GM12891 (cell line): ENCODE results near the gene SLC30A3.

Source experiments
- POLR2A ChIP-seq: IDR thresholded peaks from 2 replicates; pipeline ENCODE4 v1.6.1; 2011; ENCODE audit warnings: low read depth, low read length, control low read depth
- POLR2AphosphoS5 ChIP-seq: IDR thresholded peaks from 2 replicates; pipeline ENCODE4 v1.6.1; 2011; ENCODE audit warnings: low read depth, low read length, control low read depth
- SPI1 ChIP-seq: IDR thresholded peaks from 2 replicates; pipeline ENCODE4 v1.6.1; 2011; ENCODE audit warnings: low read depth, low read length, control low read depth
- TAF1 ChIP-seq: IDR thresholded peaks from 2 replicates; pipeline ENCODE4 v1.6.1; 2011; ENCODE audit warnings: low read depth, low read length, control low read depth

DNA sequence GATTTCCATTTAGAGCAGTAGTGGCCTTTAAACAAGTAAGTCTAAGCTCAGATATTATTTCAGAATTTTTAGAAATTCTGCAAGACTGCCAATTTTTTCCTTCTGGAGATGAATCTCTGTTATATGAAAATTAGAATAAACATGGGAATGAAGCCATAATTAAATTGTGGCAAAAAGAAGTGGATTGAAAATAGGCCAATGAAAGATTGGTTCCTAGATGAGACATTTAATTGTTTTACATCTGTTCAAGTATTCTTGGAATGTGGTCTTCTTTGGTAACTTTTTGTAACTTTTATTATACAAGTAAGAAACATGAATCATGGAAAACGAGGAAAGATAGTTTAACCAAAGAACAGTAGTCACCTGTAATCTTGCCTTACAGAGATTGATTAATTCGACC is 35.3 kb downstream of the SLC30A3 start:
- TF ChIP-seq POLR2AphosphoS5 (no peak), POLR2A (no peak), SPI1 (no peak), TAF1 (no peak)
